Measurements from ENCODE around the gene BRF1. TPM values are rescaled to one million over a fixed set of nuclear protein-coding genes. Genes with fewer than 3 reads are reported as not detected.
A peak's percentile ranks its signal among the peaks of the same experiment; 100 is the strongest.

Gene BRF1
- total RNA-seq, 1 experiment from 2014 or later = 41.2 TPM

- Histone ChIP-seq H3K27ac (ENCODE audit: low read depth, low read length) (peak overlapping the region; percentile 93), H3K9ac (ENCODE audit: low read length) (peak overlapping the region; percentile 94), H3K9me2 (ENCODE audit: insufficient read depth) (no peaks in the 10 kb centered on the region), H4K20me1 (ENCODE audit: insufficient read depth) (no peaks in the 10 kb centered on the region; the same call in 1 of the 2 replicates), H3K36me3 (ENCODE audit: control insufficient read depth in 1 of 2, insufficient read depth in 2 of 2, low read length in 2 of 2) (peaks cover 0 to 3% of the 10 kb centered on the region in 2 experiments; a peak in 1 of 4 replicates), H3K27me3 (ENCODE audit: insufficient read depth, low read length) (no peaks in the 10 kb centered on the region), H3K4me1 (ENCODE audit: control insufficient read depth in 1 of 2, insufficient read depth in 2 of 2, low read length in 2 of 2) (peaks cover 41 to 63% of the 10 kb centered on the region in 2 experiments), H2AFZ (ENCODE audit: low read depth, low read length, poor library complexity, severe bottlenecking) (no peak overlapping the region), H3K79me2 (ENCODE audit: insufficient read depth, low read length) (peaks cover 73% of the 10 kb centered on the region), H3K9me3 (ENCODE audit: control insufficient read depth in 1 of 2, insufficient read depth in 1 of 2, low read depth in 1 of 2, low read length in 2 of 2) (no peaks in the 10 kb centered on the region), H3K4me2 (ENCODE audit: low read length) (peak overlapping the region; percentile 98), H3K4me3 (replicated peaks in 1 of 2; ENCODE audit: low read depth in 1 of 2, low read length in 2 of 2) (no peak overlapping the region)
- no TSS peak for BruUV-seq (replicated peaks)
- DNase-seq (ENCODE audit: low read depth, low spot score) (no peak), ATAC-seq (peak; percentile 23)
- POLR2A ChIA-PET = interaction anchor here (1.6 kb wide), 1 partner anchor 26 kb away, joined by 3 read pairs; no protein-coding TSS in a partner anchor
- intact Hi-C loops (cut with micrococcal nuclease) = loop anchor here (10.0 kb wide), 1 partner anchor 190 kb away; the partner anchor contains the start of gene AHNAK2
- TF ChIP-seq, protein P1, sequence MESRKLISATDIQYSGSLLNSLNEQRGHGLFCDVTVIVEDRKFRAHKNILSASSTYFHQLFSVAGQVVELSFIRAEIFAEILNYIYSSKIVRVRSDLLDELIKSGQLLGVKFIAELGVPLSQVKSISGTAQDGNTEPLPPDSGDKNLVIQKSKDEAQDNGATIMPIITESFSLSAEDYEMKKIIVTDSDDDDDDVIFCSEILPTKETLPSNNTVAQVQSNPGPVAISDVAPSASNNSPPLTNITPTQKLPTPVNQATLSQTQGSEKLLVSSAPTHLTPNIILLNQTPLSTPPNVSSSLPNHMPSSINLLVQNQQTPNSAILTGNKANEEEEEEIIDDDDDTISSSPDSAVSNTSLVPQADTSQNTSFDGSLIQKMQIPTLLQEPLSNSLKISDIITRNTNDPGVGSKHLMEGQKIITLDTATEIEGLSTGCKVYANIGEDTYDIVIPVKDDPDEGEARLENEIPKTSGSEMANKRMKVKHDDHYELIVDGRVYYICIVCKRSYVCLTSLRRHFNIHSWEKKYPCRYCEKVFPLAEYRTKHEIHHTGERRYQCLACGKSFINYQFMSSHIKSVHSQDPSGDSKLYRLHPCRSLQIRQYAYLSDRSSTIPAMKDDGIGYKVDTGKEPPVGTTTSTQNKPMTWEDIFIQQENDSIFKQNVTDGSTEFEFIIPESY (IDR thresholded peaks at IDR 0.05; ENCODE audit: extremely low read depth, insufficient replicate concordance, low read length) = no peak
- TF ChIP-seq, protein P2, sequence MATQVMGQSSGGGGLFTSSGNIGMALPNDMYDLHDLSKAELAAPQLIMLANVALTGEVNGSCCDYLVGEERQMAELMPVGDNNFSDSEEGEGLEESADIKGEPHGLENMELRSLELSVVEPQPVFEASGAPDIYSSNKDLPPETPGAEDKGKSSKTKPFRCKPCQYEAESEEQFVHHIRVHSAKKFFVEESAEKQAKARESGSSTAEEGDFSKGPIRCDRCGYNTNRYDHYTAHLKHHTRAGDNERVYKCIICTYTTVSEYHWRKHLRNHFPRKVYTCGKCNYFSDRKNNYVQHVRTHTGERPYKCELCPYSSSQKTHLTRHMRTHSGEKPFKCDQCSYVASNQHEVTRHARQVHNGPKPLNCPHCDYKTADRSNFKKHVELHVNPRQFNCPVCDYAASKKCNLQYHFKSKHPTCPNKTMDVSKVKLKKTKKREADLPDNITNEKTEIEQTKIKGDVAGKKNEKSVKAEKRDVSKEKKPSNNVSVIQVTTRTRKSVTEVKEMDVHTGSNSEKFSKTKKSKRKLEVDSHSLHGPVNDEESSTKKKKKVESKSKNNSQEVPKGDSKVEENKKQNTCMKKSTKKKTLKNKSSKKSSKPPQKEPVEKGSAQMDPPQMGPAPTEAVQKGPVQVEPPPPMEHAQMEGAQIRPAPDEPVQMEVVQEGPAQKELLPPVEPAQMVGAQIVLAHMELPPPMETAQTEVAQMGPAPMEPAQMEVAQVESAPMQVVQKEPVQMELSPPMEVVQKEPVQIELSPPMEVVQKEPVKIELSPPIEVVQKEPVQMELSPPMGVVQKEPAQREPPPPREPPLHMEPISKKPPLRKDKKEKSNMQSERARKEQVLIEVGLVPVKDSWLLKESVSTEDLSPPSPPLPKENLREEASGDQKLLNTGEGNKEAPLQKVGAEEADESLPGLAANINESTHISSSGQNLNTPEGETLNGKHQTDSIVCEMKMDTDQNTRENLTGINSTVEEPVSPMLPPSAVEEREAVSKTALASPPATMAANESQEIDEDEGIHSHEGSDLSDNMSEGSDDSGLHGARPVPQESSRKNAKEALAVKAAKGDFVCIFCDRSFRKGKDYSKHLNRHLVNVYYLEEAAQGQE (IDR thresholded peaks at IDR 0.05; ENCODE audit: low read depth) = no peak
- TF ChIP-seq EZH2 (IDR thresholded peaks at IDR 0.05) (no peak), ATF3 (IDR thresholded peaks at IDR 0.05) (no peak), MAX (IDR thresholded peaks at IDR 0.05) (no peak), TCF7L2 (IDR thresholded peaks at IDR 0.05; ENCODE audit: borderline replicate concordance, extremely low read depth, insufficient read depth, insufficient read length) (no peak), POLR2A (IDR thresholded peaks at IDR 0.05; ENCODE audit: borderline replicate concordance, extremely low read depth, insufficient read depth, insufficient read length) (no peak), JUND (IDR thresholded peaks at IDR 0.05) (no peak)
- TF ChIP-seq, protein P3, sequence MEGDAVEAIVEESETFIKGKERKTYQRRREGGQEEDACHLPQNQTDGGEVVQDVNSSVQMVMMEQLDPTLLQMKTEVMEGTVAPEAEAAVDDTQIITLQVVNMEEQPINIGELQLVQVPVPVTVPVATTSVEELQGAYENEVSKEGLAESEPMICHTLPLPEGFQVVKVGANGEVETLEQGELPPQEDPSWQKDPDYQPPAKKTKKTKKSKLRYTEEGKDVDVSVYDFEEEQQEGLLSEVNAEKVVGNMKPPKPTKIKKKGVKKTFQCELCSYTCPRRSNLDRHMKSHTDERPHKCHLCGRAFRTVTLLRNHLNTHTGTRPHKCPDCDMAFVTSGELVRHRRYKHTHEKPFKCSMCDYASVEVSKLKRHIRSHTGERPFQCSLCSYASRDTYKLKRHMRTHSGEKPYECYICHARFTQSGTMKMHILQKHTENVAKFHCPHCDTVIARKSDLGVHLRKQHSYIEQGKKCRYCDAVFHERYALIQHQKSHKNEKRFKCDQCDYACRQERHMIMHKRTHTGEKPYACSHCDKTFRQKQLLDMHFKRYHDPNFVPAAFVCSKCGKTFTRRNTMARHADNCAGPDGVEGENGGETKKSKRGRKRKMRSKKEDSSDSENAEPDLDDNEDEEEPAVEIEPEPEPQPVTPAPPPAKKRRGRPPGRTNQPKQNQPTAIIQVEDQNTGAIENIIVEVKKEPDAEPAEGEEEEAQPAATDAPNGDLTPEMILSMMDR (IDR thresholded peaks at IDR 0.05 in 2 of 3, conservative IDR thresholded peaks at IDR 0.05 in 1 of 3; ENCODE audit: borderline replicate concordance in 1 of 3, insufficient read depth in 1 of 3, low read depth in 2 of 3, low read length in 2 of 3) = peak in 1 of 3 experiments; percentile 12; a peak in 1 of 6 replicates
- CTCF ChIA-PET = no interaction called here
- RAD21 ChIA-PET (ENCODE audit: low non-redundant PET in 1 of 2, low total read pairs in 2 of 2, uncharacterized antibody in 2 of 2, unreplicated experiment in 2 of 2) = interaction anchor here in 1 of 2 experiments (1.2 kb wide), 1 partner anchor 79 kb away, joined by 3 read pairs; no protein-coding TSS in a partner anchor
Measured at GRCh38 chr14:105165134-105165704, 135.6 kb downstream of the BRF1 start.

Data from HCT116 (cell line).